Activated T-helper 9 cell treated with anti-CD3 and anti-CD28 coated beads, Interleukin-2, amount 50 U/mL, for 16 hours (primary cell): ENCODE measurements around the gene PPP1R12B.
"Not testable (repeated sequence)": the region's sequence is repeated elsewhere in the genome, so short reads cannot be mapped to it uniquely, and the experiment has no call there.

Experiments
- DNase-seq: peaks from one replicate; pipeline ENCODE4 v3.0.0-alpha.2; 2020; ENCODE audit warnings: low read depth

The PPP1R12B gene

DNA sequence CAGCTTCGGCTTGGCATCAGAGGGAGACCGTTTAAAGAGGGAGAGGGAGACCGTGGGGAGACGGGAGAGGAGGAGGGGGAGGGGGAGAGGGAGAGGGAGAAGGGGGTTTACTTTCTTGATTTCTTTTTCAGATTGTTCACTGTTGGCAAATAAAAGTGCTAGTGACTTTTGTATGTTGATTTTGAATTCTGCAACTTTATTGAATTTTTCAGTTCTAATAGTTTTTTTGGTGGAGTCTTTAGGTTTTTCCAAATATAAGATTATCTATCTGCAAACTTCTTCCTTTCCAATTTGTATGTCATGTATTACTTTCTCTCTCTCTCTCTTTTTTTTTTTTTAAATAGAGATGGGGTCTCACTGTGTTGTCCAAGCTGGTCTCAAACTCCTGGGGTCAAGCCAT is 104.0 kb downstream of the PPP1R12B start:
- no peak for DNase-seq

DNA sequence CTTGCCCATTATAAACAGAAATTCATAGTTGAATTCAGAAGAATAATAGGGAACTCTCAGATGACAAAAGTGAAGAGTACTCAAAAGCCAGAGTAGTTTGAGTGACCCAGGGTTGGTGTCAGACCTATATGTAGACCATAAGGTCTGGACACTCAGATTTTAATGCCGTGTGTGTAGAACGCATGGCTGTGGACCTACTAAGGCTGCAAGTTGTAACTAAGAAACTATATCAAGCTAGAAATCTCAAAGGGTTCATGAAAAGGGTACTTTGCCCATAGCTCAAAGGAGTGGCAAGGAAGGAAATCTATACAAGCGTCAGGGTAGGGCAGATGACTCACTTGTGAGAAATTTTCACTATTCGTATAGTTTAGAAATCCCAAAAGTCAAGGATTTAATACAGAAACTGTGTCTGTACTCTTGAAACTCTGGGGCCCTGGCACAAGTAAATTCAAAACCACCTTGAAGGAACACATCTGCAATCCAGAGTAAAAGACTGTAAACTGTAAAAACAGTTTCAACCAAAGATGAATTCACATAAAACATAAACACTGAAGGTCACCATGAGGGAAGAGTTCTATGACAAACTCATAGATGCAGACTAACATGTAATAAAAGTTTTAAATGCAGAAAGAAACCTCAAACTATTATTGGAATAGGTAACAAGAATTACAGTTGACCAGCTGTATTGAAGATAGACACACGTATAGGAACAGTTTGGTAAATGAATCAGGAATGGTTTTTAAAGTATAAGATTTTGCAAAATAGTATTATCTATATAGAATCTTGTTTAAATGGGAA is 108.1 kb downstream of the PPP1R12B start:
- DNase-seq = not testable (repeated sequence)

- not testable (repeated sequence) for DNase-seq
These were observed 110.2 kb downstream of the PPP1R12B start for GRCh38 chr1:202458651-202459050.

DNA sequence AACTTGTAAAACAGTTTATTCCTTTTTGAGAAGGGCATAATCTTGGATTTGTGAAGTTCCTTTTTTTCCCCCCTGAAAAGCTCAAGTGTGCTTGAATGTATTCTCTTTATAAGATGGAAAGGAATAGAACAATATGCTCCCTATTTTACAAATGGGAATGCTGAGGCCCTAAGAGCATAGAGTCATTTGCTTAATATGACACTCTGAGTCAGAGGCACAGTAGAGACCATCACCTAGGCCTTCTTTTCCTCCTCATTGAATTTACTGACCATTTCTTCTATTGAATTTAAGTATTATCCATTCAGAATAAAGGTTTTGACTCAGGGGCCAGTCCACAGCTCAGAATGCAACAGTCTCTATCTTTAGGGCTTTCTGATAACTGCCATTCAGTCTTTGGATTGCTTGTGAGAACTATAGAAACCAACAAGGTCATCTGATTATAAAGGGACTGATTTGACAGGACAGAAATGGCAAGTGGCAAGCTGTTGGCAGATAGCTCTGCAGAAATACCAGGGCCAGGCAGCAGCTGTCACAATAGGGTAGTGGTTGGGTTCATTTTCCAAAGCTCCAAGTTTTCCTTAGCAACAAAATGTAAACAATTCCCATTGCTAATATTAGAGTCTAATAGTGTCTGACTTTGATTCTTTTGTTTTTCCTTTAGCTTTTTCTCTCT is 111.1 kb downstream of the PPP1R12B start:
- DNase-seq = not testable (repeated sequence)

- not testable (repeated sequence) for DNase-seq
These were observed 111.6 kb downstream of the PPP1R12B start for GRCh38 chr1:202460143-202460495.

DNA sequence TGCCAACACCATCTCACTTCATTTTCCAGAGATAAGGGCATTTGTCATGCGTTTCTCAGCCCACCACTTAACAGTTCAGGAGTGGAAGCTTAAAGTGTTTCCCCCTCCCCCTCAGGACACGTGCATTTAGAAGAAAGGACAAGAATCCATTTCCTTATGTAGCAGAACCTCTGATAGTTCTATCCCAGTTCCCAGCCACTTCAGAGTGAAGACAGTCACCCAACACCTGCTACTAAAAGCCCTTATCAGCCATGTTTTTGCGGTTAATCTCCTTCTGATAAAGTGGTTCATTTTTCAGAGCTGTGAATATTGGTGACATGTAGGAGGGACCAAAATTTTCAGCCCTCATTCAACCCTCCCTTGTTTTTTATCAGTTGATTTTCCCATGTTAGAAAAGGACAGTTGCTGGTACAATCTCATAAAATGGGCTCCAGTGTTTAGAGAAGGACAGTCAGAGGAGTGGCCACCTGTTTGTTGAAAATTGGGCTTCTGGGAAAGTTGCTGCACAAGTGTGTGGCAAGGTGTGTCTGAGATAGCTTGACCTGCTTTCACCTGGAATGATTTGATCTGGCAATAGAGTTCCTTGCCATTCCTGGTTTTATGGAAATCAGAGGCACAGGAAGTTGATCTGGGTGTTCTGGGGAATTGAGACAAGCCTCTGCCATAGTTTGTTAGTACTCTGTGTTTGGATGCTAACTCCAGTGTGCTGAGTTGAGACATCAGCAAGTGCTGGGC is 114.0 kb downstream of the PPP1R12B start:
- no peak for DNase-seq

DNA sequence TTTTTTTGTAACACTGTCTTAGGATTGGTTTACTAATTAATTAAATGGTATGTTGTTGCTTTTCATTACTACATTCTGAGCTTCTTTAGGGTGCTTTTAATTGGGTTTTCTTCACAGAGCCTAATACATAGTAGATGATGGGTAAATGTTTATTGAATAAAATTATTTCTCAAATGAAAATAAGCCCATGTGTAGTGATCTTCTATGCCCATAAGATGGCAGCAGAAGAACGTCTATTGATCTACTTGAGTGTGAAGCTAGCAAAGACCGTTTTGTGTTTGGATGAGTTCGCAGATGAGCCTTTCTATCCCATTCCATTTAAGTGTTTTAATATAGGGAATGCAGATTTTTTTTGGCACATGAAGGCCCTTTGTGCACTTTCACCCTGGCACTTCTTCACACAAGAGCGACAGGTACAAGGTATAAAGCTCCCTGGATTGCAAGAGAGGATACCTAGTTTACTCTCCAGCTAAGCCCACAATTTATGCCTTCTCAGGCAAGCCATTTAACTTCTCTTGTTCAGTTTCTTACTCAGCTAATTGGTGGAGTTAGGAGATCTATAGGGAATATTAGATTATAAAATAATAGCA is 115.7 kb downstream of the PPP1R12B start:
- not testable (repeated sequence) for DNase-seq

DNA sequence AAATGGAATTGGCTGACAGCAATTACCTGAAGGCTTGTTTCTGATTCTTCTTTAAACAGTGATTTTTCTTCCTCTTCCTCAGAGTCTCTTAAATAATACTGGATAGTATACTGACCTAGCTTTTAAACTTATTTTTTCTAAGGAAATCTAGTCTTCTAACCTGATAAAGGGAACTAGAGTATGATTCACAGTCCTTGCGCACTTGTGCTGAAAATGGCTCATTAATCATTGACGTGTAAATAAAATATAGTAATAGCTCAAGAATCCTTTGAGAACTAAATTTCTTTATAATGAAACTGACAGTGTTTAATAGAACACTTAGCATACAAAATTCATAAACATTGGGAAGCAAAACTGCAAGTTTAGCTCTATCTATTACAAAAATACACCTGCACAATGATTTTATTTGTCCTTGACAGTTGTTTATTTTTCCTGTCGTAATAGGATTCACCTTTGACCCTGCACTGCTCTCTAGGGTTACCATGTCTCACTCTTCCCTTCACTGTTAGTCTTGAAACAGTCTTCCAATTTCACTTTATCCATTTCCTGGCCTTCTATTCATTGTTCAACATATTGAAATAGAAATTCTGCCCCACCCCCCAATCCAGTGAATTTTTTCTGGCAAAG is 117.3 kb downstream of the PPP1R12B start:
- DNase-seq = not testable (repeated sequence)

GRCh38 chr1:202466339-202466738 is 117.8 kb downstream of the PPP1R12B start:
- DNase-seq = not testable (repeated sequence)

GRCh38 chr1:202467381-202467780 is 118.9 kb downstream of the PPP1R12B start:
- not testable (repeated sequence) for DNase-seq

DNA sequence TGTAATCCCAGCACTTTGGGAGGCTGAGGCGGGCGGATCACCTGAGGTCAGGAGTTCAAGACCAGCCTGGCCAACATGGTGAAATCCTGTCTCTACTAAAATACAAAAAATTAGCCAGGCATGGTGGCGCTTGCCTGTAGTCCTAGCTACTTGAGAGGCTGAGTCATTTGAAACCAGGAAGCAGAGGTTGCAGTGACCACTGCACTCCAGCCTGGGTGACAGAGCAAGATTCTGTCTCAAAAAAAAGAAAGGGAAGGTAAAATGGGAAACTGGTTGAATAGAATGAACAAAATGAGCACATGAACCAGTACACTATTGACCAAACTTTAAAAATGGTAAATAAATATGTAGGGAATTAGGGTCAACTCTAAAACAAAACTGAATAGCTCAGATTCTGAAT is 120.2 kb downstream of the PPP1R12B start:
- not testable (repeated sequence) for DNase-seq

- not testable (repeated sequence) for DNase-seq
These were observed 120.6 kb downstream of the PPP1R12B start for GRCh38 chr1:202469123-202469522.

DNA sequence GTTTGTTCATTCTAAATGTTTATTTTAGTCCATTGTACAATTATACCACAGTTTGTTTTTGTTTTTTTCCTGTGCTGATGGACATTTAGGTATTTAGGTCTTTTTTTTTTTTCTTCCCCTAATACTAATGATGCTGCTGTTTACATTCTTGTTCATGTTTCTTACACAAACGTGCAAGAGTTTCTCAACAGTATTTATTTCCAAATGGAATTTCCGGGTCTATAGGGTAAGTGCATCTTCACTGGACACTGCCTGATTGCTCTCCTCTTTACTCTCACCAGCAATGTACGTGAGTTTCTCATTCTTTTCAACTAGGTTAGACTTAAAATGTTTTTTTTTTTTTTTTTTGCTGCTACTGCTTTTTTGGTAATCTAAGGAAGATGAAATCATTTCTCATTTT is 122.7 kb downstream of the PPP1R12B start:
- DNase-seq = no peak

- not testable (repeated sequence) for DNase-seq
These were observed 124.0 kb downstream of the PPP1R12B start for GRCh38 chr1:202472347-202473124.

DNA sequence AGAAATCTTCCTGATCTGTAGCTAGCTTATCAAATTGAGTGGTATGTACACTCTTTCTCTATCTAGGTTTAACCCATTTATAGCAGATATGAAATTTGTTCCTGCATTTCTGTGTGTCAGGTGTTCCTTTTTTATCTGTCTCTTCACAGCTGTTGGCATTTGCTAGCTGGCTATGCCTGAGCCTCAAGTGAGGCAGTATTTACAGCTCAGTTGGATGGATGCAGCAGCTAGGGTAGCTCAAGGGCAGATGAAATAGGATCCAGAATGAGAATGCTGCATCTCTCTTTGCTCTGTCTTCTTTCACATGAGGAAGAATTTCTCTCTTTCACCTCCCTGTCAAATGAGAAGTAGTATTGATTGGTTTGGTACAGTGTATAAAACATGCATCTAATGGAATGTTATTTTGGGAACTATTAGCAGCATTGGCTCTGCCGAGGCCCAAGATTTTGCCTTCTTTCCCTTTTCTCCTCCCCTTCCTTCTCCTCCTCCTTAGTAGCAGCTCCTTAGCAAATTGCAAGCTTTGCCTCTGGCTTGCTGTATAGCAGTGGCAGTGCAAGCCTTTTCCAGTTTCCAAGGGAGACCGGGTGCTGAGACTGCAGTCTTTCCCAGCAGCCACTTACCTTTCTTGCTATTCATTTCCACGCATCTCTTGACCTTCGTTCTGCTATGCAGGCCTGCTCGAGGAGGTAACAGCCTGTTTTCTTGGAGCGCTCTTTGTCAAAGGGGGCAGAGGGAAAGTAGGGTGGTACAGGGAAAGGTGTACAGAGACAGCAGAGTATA is 125.0 kb downstream of the PPP1R12B start:
- DNase-seq = not testable (repeated sequence)

- not testable (repeated sequence) for DNase-seq
These were observed 131.2 kb downstream of the PPP1R12B start for GRCh38 chr1:202479661-202480060.

DNA sequence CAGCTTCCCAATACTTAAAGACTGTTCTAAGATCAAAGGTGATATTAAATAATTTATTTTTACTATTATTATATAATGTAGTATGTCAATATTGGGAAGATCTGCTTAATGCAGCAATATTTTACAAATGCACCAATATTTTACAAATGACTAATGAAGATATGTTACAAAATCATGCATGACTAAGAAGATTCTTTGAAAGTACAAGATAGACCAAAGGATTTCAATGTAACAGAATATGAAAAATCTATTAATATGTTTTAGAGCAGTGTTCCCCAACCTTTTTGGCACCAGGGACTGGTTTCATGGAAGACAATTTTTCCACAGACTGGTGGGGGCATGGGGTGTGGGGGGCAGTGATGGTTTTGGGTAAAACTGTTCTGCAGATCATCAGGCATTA is 132.1 kb downstream of the PPP1R12B start:
- not testable (repeated sequence) for DNase-seq

- not testable (repeated sequence) for DNase-seq
These were observed 134.9 kb downstream of the PPP1R12B start for GRCh38 chr1:202483362-202483761.

- not testable (repeated sequence) for DNase-seq
These were observed 135.5 kb downstream of the PPP1R12B start for GRCh38 chr1:202484032-202484431.

DNA sequence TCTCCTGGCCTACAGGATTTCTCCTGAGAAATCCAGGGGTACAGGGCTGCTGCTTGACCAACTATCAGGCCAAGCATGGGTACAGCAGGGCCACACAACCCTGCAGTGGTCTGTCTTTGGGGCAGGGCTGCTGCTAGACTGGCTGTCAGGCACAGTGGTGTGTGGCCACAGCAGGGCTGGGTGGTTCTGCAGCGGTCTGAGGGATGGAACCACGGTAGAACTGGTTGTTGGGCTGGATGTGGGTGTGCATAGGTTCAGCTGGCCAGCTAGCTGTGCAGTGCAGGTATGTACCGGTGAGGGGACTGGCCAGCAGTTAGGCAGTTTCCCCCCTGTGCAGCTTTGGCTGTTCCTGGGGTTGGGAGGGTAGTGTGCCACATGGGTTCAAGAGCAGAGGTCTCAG is 136.3 kb downstream of the PPP1R12B start:
- DNase-seq = not testable (repeated sequence)
